Central memory CD4-positive, alpha-beta T cell (primary cell): Measurements from ENCODE around the gene NLRX1.
"Not testable (repeated sequence)": the region's sequence is repeated elsewhere in the genome, so short reads cannot be mapped to it uniquely, and the experiment has no call there.

Experiments
- DNase-seq: peaks from one replicate; pipeline ENCODE4 v3.0.0; 2022
- total RNA-seq, 3 experiments: gene quantifications; one replicate each; lab custom pipeline; 2026; lab: John Stamatoyannopoulos, UW

The NLRX1 gene, protein sequence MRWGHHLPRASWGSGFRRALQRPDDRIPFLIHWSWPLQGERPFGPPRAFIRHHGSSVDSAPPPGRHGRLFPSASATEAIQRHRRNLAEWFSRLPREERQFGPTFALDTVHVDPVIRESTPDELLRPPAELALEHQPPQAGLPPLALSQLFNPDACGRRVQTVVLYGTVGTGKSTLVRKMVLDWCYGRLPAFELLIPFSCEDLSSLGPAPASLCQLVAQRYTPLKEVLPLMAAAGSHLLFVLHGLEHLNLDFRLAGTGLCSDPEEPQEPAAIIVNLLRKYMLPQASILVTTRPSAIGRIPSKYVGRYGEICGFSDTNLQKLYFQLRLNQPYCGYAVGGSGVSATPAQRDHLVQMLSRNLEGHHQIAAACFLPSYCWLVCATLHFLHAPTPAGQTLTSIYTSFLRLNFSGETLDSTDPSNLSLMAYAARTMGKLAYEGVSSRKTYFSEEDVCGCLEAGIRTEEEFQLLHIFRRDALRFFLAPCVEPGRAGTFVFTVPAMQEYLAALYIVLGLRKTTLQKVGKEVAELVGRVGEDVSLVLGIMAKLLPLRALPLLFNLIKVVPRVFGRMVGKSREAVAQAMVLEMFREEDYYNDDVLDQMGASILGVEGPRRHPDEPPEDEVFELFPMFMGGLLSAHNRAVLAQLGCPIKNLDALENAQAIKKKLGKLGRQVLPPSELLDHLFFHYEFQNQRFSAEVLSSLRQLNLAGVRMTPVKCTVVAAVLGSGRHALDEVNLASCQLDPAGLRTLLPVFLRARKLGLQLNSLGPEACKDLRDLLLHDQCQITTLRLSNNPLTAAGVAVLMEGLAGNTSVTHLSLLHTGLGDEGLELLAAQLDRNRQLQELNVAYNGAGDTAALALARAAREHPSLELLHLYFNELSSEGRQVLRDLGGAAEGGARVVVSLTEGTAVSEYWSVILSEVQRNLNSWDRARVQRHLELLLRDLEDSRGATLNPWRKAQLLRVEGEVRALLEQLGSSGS
- 13.5 to 14.9 (median 14.2) reads per million in 3 experiments for total RNA-seq

DNA sequence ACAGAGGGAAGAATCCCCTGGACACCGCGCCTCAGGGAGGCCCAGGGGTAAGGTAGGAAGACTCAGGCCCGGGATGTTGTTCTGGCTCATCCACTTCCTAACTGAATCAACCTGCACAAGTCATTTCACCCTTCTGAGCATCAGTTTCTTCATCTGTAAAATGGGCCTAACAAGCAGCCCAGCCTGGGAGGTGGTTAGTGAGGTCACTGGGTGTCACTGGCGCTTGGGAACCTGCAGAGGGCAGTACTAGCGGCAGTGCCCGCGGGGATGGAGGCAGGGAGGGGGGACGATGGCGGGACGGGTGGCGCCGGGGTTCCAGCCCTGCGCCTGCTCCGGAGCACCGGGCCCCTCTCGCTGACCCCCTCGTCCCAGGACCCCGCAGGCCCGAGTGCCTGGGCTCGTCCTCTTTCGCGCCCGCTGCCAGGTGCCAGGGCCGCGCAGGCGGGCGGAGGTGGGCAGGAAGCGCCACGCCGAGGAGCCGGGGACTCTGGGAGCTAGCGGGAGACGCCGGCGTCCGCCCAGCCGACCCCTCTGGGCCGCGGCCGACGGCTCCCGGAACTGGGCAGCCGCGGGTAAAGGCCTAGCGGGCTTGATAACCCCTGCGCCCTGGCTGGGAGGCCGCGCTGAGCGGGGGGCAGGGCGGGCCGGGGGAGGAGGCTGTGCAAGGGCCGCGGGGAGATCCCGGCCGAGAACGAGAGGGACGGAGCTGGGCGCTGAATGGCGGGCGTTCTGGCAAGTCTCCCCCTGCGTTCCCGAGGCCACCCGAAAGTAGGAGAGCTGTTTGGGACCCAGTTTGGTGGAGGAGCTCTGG lies at the start of gene NLRX1:
Gene NLRX1 (plus strand): TSS at position 255 of the 811 bp plus-strand sequence. CDS start 2,679 bp downstream, outside the sequence.
- peak; percentile 76 for DNase-seq

DNA sequence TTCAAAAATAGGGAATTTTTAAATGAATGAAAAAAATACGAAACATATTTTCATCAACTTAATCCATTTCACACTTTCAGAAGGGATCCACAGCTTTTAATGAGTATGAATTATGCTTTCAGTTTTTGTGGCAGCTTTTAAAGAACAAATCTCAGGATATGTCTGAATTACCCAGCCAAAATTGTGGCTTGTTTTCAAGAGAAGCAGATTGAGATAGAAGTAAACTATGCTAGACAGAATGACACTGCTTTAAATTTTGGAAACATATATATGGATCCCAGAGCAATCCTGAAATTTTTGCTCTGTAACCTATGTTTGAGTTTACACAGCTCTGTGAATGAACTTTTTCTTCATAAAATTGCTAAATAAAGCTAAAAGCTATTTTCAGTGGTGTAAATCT lies 49.6 kb upstream of the NLRX1 start:
- DNase-seq: no peak

DNA sequence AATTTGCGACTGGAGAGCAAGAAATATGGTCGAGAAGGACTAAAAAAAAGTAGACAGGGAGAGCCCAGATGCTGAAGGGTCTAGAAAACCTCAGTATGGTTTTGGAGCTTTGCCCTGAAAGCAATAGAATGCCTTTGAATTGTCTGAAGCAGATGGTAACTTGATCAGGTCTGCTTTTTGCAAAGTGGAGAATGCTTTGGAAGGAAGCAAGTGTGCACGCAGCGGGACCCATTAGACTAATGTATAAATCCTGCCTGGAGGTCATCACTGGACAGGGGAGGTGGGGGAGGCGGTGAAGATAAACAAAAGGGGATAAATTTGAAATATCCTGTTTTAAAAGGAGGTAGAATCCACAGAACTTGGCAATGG lies 47.9 kb upstream of the NLRX1 start:
- no peak for DNase-seq

DNA sequence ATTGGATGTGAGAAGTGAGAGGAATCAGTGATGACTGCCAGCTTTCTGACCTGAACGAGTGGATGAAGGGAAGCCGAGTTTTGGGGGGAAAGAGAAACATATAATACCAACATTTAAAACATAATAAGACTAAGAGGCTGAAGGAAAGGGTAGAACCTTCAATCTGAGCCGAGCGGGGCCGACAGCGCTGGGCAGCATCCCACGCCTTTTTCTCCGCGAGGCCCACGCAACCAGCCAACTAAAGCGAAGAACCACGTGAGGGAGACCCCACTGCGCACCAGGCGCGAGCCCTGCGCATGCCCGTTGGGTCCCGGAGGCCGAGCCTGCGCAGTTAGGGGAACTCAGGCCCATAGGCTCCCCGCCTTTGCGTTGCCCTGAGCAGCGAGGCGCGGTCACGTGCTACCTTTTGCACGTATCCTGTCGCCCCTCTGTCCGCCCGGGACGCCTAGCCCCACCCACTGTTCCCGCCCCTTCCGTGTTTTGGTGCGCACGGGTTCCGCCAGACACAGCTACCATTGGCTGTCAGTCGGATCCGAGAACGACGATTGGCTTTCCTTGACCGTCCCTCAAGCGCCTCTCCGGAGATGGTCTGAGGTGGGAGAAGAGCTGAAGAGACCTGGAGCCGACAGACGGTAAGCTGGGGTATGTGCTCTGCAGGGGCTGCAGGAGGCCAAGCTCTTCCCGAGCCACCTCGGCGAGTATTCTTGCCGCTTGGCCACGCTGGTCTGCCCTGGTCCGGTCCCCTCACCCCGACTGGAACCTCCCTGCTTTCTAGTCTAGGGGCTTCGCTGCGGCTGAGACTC lies 47.3 kb upstream of the NLRX1 start, which contains the start of gene HINFP:
Gene HINFP (plus strand): TSS at position 573 of the 803 bp plus-strand sequence. CDS start 5,365 bp downstream, outside the sequence.
- peak; percentile 99 for DNase-seq

DNA sequence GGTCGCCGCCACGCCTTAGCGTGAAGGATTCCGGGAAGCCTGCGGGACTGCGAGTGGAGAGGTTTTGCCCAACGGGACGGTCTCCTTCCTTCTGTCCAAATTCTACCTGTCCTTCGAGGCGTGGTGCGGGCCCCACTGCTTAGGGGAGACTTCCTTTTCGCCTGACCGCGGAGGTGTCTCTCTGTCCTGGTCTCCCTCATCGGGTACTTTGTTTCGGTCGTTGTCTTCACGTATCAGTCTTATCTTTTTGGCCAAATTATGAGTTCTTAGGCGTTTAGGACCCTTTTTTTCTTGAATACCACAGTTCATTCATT lies 46.8 kb upstream of the NLRX1 start:
- DNase-seq: no peak

DNA sequence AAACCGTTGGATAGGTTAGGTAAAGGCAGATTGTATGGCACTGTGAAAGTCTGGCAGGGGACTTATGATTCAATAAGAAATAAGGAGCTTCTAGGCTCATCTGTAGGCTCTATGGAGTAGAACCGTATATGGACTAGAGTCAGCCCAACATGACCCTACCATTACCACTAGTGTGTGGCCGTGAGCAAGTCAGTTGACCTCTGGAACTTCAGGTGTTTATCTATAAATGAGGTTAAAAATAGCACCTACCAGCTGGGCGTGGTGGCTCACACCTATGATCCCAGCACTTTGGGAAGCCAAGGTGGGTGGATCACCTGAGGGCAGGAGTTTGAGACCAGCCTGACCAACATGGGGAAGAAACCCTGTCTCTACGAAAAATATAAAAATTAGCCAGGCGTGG lies 42.7 kb upstream of the NLRX1 start:
- DNase-seq: no peak

DNA sequence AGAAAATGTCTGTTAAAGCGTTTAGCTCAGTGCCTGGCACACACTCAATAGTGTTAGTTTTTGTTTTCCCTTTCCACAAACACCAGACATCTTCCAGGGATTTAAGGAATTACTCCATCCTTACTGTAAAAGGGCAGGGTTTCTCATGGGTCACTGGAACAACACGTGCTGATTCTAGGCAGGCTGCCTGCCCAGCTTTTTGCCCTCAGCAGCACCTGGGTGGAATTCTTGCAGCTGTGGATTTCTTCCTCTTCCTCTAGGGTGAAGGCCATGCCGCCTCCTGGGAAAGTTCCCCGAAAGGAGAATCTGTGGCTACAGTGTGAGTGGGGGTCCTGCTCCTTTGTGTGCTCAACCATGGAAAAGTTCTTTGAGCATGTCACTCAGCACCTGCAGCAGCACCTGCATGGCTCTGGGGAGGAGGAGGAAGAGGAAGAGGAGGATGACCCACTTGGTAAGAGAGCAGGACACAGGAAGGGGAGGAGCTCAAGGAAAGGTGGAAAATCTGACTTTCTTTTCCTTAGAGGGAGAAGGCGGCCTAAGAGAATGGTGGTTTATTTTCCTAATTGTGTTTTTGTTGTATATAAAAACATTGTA lies 41.8 kb upstream of the NLRX1 start:
- DNase-seq: no peak

DNA sequence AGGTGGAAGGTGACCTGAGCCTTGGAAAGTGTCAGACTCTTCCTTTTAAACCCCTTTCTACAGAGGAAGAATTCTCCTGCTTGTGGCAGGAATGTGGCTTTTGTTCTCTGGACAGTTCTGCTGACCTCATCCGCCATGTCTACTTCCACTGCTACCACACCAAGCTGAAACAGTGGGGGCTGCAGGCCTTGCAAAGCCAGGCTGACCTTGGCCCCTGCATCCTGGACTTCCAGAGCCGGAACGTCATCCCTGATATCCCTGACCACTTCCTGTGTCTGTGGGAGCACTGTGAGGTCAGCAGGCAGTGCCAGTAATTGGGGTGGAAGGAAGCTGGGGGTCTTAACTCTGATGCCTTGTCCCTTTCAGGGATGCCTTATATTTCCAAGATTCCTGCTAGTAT lies 37.9 kb upstream of the NLRX1 start:
- DNase-seq: no peak

DNA sequence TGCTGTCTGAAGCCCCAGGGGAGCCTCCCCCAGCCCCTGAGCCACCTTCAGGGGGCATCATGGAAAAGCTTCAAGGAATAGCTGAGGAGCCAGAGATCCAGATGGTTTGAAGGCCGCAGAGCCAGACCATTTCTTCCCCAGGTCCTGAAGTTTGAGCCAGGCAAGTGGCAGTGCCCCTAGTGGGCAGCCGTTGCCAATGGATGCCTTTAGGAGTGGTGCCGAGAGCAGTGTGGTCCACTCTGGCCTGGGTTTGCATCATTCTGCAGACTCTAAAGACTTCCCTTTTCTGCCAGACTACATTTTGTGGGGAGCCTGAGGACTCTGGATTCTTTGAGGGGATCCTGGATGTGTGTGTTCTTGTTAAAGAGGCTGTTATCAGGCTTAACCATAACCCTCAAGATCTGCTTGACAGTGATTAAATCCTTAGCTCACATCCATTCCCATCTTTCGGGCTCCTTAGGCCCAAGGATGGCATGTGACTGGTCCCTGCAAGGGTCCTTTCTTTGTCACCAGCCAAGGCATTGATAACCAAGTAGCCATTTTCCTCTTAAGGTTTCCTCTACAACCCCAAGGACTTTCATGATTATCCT lies 34.0 kb upstream of the NLRX1 start:
- no peak for DNase-seq

DNA sequence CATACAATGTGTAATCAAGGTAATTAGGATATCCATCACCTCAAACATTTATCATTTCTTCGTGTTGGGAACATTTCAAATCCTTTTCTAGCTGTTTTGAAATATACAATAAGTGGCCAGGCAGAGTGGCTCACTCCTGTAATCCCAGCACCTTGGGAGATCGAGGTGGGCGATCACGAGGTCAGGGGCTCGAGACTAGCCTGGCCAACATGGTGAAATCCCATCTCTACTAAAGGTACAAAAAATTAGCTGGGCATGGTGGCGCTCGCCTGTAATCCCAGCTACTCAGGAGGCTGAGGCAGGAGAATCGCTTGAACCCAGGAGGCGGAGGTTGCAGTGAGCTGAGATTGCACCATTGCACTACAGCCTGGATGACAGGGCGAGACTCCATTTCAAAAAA lies 29.2 kb upstream of the NLRX1 start:
- not testable (repeated sequence) for DNase-seq

DNA sequence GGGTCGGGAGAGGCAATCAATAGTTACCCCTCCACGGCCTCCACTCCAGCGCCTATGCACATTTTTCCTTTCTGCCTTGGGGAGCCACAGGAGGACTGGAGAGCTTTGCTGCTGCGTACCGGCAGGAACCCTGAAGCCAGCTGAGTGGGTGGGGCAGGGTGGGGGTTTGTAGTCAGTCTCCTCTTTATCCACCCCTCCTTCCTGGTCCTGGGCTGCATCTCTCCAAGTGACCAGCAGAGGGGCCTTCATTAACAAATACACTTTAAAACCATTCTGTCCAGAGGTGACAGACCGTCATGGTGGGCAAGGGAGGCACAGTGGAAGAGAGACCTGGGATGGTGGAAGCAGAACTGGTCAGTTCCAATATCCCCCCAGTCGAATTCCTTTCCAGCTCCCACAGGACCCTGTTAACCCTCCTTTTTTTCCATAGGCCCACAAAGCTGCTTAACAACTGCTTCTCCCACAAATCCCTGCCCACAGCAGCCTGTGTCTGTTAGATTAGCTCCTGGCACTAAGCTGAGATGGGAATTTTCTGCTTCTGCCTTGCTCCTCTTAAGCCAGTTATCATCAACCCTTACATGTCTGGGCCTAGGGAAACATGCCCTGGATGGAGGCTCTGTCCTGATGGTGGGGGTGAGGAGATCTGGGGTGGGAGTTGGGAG lies 23.6 kb upstream of the NLRX1 start:
- no peak for DNase-seq

DNA sequence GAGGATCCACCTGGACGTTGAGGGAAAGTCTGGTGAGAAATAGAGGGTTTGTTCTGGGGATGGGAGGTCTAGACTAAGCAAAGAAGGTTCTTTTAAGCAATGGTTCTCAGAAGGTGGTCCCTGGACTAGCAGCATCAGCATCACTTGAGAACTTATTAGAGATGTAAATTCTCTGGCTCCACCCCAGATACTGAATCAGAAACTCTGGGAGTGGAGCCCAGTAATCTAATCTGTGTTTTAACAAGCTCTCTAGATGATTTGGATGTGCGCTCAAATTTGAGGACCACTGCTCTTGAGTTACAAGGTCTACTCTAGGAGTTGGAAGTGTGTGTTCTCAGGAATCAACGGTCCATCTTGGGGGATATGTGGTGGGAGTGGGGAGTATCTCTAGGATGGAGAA lies 23.0 kb upstream of the NLRX1 start:
- DNase-seq: no peak

DNA sequence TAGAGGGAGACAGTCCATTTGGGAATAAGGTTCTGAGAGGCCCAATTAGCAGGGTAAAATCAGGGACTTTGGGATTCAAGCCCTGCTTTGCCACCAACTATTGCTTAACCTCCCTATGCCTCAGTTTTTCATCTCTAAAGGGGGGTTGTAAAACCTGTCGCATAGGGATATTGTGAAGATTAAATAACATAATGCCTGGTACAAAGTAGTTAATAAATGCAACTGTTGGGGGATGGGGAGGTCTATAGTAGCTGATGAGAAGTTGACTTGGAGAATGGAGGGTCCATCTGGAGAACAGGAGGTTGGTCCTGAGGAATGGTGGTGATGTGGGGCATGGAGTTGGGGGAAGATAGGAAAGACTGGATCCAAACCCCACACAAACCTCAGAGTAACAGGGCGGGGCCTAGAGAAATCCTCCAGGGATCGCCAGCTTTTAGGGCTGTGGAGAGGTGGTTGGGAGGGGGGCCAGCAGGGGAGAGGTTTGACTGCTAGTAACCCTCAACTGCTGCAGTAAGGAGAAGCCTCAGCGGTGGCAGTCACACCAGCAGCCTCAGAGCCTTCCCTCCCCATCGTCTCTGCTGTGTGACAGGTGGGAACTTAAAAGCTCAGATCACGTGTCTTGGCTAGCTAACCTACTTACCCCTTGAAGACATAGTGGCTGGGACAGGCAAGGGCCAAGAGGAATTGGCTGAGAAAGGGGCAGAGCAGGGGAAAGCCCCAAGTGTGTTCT lies 20.8 kb upstream of the NLRX1 start:
- no peak for DNase-seq

DNA sequence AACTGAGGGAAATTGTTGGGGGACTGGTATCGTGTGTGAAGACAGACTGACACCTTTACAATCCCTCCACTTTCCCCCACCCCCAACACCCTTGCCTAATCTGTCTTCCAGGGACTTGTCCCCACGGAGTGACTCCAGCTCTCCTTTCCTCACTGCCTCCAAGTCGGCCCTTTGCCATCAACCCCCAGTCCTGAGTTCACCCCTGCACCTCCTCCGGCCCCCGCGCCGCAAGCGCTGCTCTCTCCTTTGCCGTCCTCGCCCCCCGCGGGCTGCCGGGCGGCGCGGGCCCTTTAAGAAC lies 19.9 kb upstream of the NLRX1 start:
- no peak for DNase-seq

DNA sequence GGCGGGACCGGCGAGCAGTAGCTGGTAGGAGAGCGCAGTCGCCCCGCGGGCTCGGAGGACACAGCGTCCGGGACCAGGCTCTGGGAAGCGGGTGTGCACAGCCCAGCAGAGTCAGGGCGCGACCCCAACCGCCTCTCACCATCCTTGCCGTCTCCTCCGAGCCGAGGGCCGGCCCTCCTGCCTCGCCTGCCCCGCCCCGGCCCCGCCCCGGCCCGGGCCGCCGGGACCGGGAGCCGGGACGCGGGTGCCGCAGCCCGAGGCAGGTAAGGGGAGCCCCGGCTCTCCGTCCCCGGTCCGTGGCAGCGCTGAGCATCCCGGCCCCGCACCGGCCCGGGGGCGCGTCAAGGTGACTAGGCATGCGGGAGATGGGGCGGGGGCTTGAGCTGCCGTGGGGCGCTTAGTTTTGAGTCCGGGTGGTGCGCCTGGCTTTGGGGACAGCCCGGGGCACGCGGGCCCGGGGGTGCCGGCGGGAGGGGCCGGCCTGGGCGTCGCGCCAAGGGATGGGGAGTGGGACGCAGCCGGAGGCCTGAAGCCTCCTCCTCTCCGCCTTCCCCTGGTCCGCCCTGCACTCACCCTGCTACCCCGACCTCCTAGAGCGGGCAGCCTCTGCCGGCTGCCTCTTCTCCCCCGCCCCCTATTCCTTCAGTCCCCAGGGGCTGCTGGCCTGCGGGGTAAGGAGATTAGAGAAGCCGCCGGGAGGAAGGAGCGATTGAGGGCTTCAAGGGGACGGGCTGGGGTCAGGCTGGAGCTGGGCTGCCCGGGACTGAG lies 19.3 kb upstream of the NLRX1 start, which contains the start of gene ABCG4:
Gene ABCG4 (plus strand): TSS at position 35 of the 768 bp plus-strand sequence. CDS start 914 bp downstream, outside the sequence.
- DNase-seq: peak; percentile 5

DNA sequence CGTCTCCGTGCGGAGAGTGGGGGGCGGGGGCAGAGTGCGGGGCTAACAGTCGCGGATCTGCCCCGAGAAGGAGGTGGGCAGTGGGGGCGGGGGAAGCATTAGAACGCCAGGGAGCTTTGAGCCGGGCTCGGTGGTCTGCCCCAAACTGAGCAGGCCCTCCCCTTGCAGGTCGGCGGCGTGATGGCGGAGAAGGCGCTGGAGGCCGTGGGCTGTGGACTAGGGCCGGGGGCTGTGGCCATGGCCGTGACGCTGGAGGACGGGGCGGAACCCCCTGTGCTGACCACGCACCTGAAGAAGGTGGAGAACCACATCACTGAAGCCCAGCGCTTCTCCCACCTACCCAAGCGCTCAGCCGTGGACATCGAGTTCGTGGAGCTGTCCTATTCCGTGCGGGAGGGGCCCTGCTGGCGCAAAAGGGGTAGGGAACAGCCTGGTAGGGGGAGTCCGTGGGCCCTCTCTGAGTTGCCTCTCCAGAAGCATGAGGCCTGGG lies 18.7 kb upstream of the NLRX1 start:
- DNase-seq: no peak

DNA sequence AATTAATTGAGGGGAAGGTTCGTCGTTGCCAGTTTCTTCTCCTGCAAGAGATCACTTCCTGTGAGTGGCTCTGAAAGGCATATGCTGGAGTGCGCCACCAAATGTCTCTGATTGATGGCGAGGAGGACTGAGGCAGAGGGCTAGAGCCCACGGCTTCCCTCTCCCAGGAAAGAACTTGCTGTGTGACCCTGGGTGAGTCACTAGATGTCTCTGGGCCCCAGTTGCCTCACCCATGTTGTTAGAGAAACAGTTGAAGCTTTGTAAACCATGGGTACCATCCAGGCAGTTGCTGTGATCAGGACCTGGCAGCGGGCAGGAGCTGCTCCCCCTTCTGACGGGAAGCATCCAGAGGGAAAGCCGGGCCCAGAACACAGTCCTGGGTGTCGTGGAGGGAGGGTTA lies 16.5 kb upstream of the NLRX1 start:
- DNase-seq: no peak

DNA sequence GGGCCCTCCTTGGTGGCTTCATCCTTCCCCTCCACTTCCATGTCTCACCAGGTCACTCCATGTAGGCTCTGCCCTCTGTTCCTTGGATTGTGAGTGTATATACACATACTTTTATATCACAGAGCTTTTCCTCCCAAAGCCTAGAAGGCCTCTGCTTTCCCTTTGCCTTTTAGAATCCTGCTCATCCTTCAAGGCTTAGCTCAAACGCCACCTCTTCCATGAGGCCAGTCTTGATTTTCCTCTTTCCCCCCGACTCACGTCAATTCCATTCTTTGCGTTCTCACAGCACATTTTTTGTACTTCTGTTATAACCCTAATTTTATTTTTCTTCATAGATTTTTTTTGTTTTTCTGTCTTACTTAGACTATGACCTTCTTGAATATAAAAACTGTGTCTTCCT lies 15.9 kb upstream of the NLRX1 start:
- DNase-seq: no peak
